ENCODE data around the gene GPR78.

GPR78 gene

DNA sequence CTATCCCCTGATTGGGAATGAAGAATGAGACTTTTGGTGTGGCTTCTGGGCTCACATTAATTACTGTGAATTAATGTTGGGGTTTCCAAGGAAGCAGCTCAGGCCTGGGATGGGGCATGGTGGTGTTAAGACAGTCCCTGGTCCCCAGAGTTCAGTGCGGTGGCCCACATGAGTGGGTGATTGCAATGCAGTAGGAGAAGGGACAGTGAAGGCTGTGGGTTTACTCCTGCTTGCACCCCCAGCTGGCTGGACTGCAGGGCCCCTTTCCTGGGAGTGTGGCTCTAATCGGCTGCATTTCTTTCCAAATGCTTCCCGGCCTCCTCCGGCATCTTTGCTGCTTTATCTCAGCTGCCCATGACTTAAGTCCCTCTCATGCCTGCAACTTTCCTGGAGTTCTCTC lies 28.2 kb upstream of the GPR78 start:
- H3K9me3 ChIP-seq, result no peaks in the 10 kb centered on the region
- intact Hi-C loops (cut with DNase I; ENCODE audit: low total_unique reads), result no loop called here
- TF ChIP-seq, protein P1, sequence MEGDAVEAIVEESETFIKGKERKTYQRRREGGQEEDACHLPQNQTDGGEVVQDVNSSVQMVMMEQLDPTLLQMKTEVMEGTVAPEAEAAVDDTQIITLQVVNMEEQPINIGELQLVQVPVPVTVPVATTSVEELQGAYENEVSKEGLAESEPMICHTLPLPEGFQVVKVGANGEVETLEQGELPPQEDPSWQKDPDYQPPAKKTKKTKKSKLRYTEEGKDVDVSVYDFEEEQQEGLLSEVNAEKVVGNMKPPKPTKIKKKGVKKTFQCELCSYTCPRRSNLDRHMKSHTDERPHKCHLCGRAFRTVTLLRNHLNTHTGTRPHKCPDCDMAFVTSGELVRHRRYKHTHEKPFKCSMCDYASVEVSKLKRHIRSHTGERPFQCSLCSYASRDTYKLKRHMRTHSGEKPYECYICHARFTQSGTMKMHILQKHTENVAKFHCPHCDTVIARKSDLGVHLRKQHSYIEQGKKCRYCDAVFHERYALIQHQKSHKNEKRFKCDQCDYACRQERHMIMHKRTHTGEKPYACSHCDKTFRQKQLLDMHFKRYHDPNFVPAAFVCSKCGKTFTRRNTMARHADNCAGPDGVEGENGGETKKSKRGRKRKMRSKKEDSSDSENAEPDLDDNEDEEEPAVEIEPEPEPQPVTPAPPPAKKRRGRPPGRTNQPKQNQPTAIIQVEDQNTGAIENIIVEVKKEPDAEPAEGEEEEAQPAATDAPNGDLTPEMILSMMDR (IDR thresholded peaks at IDR 0.05), result no peak

DNA sequence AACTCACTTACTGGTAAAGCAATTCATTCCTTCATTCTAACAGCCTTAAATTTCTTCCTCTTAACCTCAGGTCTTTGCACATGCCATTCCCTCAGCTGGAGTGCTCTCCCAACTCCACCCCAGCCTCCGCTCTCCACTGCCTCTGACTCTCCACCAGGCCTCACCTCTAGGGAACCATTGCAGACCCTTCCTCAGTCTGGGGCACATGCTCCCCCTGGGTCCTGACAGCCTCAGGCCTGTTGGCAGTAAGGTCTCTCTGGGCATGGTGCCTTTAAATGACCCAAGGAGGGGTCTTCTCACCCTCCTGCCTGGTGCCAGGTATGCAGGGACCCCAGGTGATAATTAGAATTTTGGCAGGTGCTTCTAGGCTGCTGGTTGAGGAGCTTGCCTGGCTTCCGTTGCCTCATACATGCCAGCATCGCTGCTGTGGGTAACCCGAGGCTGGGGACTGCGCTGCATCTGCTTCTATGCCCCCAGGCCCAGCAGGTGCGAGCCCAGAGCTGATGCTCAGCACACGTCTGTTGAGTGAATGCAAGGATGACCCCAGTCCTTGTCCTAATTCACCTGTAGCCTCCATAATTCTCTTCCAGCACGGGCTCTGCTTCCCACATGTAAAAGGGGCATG lies 27.5 kb upstream of the GPR78 start:
- no peak overlapping the region for H3K4me3 ChIP-seq

More for the DNA sequence above, 28.2 kb upstream of the GPR78 start:
- Histone ChIP-seq H3K27me3 (peaks cover 0 to 2% of the 10 kb centered on the region in 2 donors), H3K4me3 (no peak overlapping the region), H3K4me1 (no peaks in the 10 kb centered on the region), H3K36me3 (no peaks in the 10 kb centered on the region), H3K27ac (no peak overlapping the region)
- DNase-seq, result peak in 1 of 2 donors; percentile 43

DNA sequence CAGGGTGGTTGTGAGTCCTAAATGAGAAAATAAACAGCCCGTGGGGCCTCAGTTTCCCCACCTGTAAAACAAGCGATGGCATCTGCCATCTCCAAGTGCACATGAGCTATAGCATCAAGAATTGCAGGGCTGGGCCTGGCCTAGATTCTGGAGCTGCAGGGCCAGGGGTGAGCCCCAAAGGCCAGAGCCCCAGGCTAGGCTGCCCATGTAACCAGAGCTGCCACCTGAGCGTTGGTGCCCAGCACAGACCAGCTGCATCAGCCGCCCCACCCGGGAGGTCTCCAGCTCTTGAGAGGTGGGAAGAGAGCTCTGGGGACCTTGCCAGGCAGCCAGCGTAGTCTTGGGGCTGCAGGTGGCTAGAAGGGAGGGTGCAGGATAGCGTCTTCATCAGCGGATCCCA lies 27.0 kb upstream of the GPR78 start:
- peak in 1 of 2 donors; percentile 29 for DNase-seq
- H3K36me3 ChIP-seq, result no peaks in the 10 kb centered on the region
- intact Hi-C loops (cut with DNase I; ENCODE audit: low total_unique reads), result no loop called here
- no peak overlapping the region for H3K27ac ChIP-seq
- TF ChIP-seq, protein P1 (IDR thresholded peaks at IDR 0.05), result no peak
- H3K27me3 ChIP-seq, result peaks cover 0 to 1% of the 10 kb centered on the region in 2 donors
- H3K4me3 ChIP-seq, result no peak overlapping the region
- no peaks in the 10 kb centered on the region for H3K9me3 ChIP-seq
- H3K4me1 ChIP-seq, result no peaks in the 10 kb centered on the region

More for the DNA sequence above, 27.5 kb upstream of the GPR78 start:
- no peaks in the 10 kb centered on the region for H3K9me3 ChIP-seq
- no peaks in the 10 kb centered on the region for H3K36me3 ChIP-seq
- H3K27me3 ChIP-seq, result peaks cover 0 to under 1% of the 10 kb centered on the region in 2 donors
- peak in 1 of 2 donors; percentile 25 for DNase-seq
- TF ChIP-seq, protein P1 (IDR thresholded peaks at IDR 0.05), result no peak
- intact Hi-C loops (cut with DNase I; ENCODE audit: low total_unique reads), result no loop called here
- no peak overlapping the region for H3K27ac ChIP-seq
- no peaks in the 10 kb centered on the region for H3K4me1 ChIP-seq

DNA sequence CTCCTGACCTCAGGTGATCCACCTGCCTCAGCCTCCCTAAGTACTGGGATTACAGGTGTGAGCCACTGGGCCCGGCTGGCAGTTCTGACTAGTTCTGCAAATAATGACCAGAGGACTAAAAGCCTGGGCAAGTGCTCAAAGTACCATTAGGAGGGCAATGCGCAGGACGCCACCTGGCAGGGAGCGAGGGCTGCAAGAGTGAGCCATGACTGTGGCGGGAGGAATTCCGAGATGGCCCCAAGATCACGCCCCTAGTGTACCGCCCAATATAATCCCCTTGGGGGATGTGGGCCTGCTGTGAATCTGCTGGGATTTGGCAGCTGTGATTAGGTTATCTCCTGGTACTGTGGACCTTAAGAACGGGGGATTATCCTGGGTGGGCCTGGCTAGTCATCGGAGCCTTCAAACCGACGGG lies 26.2 kb upstream of the GPR78 start:
- Histone ChIP-seq H3K36me3 (no peaks in the 10 kb centered on the region), H3K4me3 (no peak overlapping the region), H3K27me3 (peaks cover 0 to 3% of the 10 kb centered on the region in 2 donors), H3K4me1 (no peaks in the 10 kb centered on the region), H3K27ac (no peak overlapping the region), H3K9me3 (no peaks in the 10 kb centered on the region)
- intact Hi-C loops (cut with DNase I; ENCODE audit: low total_unique reads), result no loop called here
- TF ChIP-seq, protein P1 (IDR thresholded peaks at IDR 0.05), result no peak
- DNase-seq, result peak in 1 of 2 donors; percentile 41

DNA sequence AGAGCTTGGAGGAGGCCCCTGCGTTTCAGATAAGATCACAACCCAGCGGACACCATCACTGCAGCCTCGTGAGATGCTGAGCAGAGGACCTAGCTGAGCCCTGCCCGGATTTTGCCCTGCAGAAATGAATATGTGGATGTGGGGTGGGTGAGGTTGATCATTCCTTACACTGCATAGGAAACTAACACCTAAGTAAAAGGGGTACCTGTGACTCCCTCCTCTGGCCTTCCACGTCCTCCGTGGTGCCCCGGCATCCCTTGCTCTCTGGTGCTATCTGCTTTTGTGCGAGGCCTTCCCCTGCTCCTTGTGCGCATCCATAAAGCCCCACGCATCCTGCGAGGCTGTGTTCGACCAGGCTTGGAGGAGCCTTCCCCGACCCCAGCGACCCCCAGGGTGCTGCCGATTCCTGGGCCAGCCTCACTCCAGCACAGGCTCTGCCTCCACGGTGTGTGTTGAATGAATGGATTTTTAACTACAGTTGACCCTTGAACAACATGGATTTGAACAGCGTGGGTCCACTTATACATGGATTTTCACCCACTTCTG lies 25.6 kb upstream of the GPR78 start:
- no peak overlapping the region for H3K27ac ChIP-seq
- no peaks in the 10 kb centered on the region for H3K36me3 ChIP-seq
- DNase-seq, result peak in 1 of 2 donors; percentile 51
- TF ChIP-seq, protein P1 (IDR thresholded peaks at IDR 0.05), result no peak
- intact Hi-C loops (cut with DNase I; ENCODE audit: low total_unique reads), result no loop called here
- H3K9me3 ChIP-seq, result no peaks in the 10 kb centered on the region
- H3K27me3 ChIP-seq, result peaks cover 0 to 5% of the 10 kb centered on the region in 2 donors
- H3K4me3 ChIP-seq, result no peak overlapping the region
- no peaks in the 10 kb centered on the region for H3K4me1 ChIP-seq
